GM12865 (cell line): Measurements from ENCODE around the gene INPP5A.

Experiments used
- DNase-seq: peaks from one replicate; pipeline ENCODE4 v3.0.0; 2010; ENCODE audit warnings: low read depth
- H3K4me3 ChIP-seq: 2 replicates; pipeline ENCODE4 v1.5.1; 2011; ENCODE audit warnings: mild to moderate bottlenecking, low read depth, low read length, control low read depth
- CTCF ChIP-seq: IDR thresholded peaks from 2 replicates; pipeline ENCODE4 v1.5.1; 2011; ENCODE audit warnings: low read length, control low read depth, low read depth, inconsistent platforms; ENCODE audit not compliant: insufficient read depth; ENCODE audit errors: missing control alignments

The INPP5A gene

GRCh38 chr10:132493756-132494290 is 43.8 kb upstream of the INPP5A start:
- TF ChIP-seq CTCF, result no peak
- no peak overlapping the region for H3K4me3 ChIP-seq
- no peak for DNase-seq

- no peak overlapping the region for H3K4me3 ChIP-seq
- no peak for DNase-seq
- no peak for TF ChIP-seq CTCF
Measured at GRCh38 chr10:132494866-132495630, 42.5 kb upstream of the INPP5A start.

- H3K4me3 ChIP-seq, result no peak overlapping the region
- no peak for TF ChIP-seq CTCF
- DNase-seq, result no peak
Measured at GRCh38 chr10:132496360-132497062, 41.1 kb upstream of the INPP5A start.

GRCh38 chr10:132497063-132497680 is 40.4 kb upstream of the INPP5A start:
- TF ChIP-seq CTCF, result no peak
- no peak overlapping the region for H3K4me3 ChIP-seq
- no peak for DNase-seq

GRCh38 chr10:132497861-132498561 is 39.6 kb upstream of the INPP5A start:
- TF ChIP-seq CTCF, result no peak
- no peak overlapping the region for H3K4me3 ChIP-seq
- no peak for DNase-seq

- H3K4me3 ChIP-seq, result no peak overlapping the region
- no peak for TF ChIP-seq CTCF
- DNase-seq, result no peak
Measured at GRCh38 chr10:132498562-132499366, 38.8 kb upstream of the INPP5A start.
